SK-N-SH (cell line): ENCODE results near the gene GABRD. TPM values are rescaled to one million over a fixed set of nuclear protein-coding genes. Genes with fewer than 3 reads are reported as not detected.

Experiments used
- CTCF ChIA-PET: fragments of 300-600, 350-600 bp; formaldehyde crosslinking; extraction: SDS; loops from one replicate; lab custom pipeline; 2021; lab: Yijun Ruan, JAX
- POLR2A ChIA-PET: fragments of 350-600 bp; sonication (Branson Sonifier 250); formaldehyde crosslinking; extraction: SDS; loops from one replicate; lab custom pipeline; 2020; ENCODE audit warnings: antibody characterized with exemption, inconsistent platforms; lab: Yijun Ruan, JAX
- DNase-seq: peaks from one replicate; pipeline ENCODE4 v3.0.0; 2012
- H2AFZ ChIP-seq: fragments of 200-600 bp; sonication (generic); 2 replicates; pipeline ENCODE4 v1.8.1; 2016; ENCODE audit warnings: antibody characterized with exemption, mild to moderate bottlenecking, low read depth
- H3F3A ChIP-seq: fragments of 200-600 bp; sonication (generic); replicated peaks from 2 replicates; pipeline ENCODE3; 2016; ENCODE audit warnings: antibody characterized with exemption, mild to moderate bottlenecking; ENCODE audit not compliant: insufficient read depth
- H3K27ac ChIP-seq, 2 experiments: fragments of 200-500 bp in 1 of 2; fragments of 200-600 bp in 1 of 2; sonication (Bioruptor generic) in 1 of 2; sonication (generic), shearing (Covaris generic) in 1 of 2; 2 replicates each; pipeline versions ENCODE4 v1.5.1 to v1.6.1; 2014 to 2016; ENCODE audit warnings: low read depth in 2 of 2, inconsistent platforms in 1 of 2, low read length in 1 of 2, mild to moderate bottlenecking in 1 of 2, mixed read lengths in 1 of 2
- H3K27me3 ChIP-seq: fragments of 200-600 bp; sonication (generic), shearing (Covaris generic); 2 replicates; pipeline ENCODE4 v1.6.1; 2016; ENCODE audit warnings: mixed run types; ENCODE audit not compliant: insufficient read depth
- H3K36me3 ChIP-seq, 2 experiments: fragments of 200-500 bp in 1 of 2; fragments of 200-600 bp in 1 of 2; sonication (Bioruptor generic) in 1 of 2; sonication (generic) in 1 of 2; replicated peaks in 1 of 2; 2 replicates each; pipeline versions ENCODE3 to v1.5.1; 2014 to 2016; ENCODE audit warnings: low read length in 1 of 2, mild to moderate bottlenecking in 1 of 2; ENCODE audit not compliant: insufficient read depth in 2 of 2, control insufficient read depth in 1 of 2
- H3K4me1 ChIP-seq, 2 experiments: fragments of 200-500 bp in 1 of 2; fragments of 200-600 bp in 1 of 2; sonication (Bioruptor generic) in 1 of 2; sonication (generic), shearing (Covaris generic) in 1 of 2; 2 replicates each; pipeline versions ENCODE4 v1.5.1 to v1.6.1; 2014 to 2016; ENCODE audit warnings: low read depth in 1 of 2, low read length in 1 of 2, mixed run types in 1 of 2; ENCODE audit not compliant: insufficient read depth in 2 of 2, control insufficient read depth in 1 of 2
- H3K4me2 ChIP-seq: fragments of 200-600 bp; sonication (generic), shearing (Covaris generic); 2 replicates; pipeline ENCODE4 v1.6.1; 2017; ENCODE audit warnings: mixed run types
- H3K4me3 ChIP-seq, 2 experiments: fragments of 200-500 bp in 1 of 2; fragments of 200-600 bp in 1 of 2; sonication (Bioruptor generic) in 1 of 2; sonication (generic), shearing (Covaris generic) in 1 of 2; 2 replicates each; pipeline versions ENCODE4 v1.5.1 to v1.8.1; 2014 to 2016; ENCODE audit warnings: low read depth in 2 of 2, inconsistent platforms in 1 of 2, low read length in 1 of 2, mild to moderate bottlenecking in 1 of 2, mixed read lengths in 1 of 2, moderate library complexity in 1 of 2
- H3K79me2 ChIP-seq: fragments of 200-600 bp; sonication (generic); 2 replicates; pipeline ENCODE4 v1.8.1; 2017; ENCODE audit warnings: mild to moderate bottlenecking; ENCODE audit not compliant: insufficient read depth
- H3K9ac ChIP-seq: fragments of 200-600 bp; sonication (generic); 2 replicates; pipeline ENCODE4 v1.6.1; 2017; ENCODE audit warnings: mixed run types
- H3K9me2 ChIP-seq: fragments of 200-600 bp; sonication (generic); 2 replicates; pipeline ENCODE4 v1.6.1; 2017; ENCODE audit warnings: mixed run types
- H3K9me3 ChIP-seq: fragments of 200-600 bp; sonication (generic); 2 replicates; pipeline ENCODE4 v1.6.1; 2017; ENCODE audit warnings: mixed run types, mild to moderate bottlenecking, moderate library complexity
- H4K20me1 ChIP-seq: fragments of 200-600 bp; sonication (generic); 2 replicates; pipeline ENCODE4 v1.6.1; 2017; ENCODE audit warnings: mild to moderate bottlenecking, mixed run types; ENCODE audit not compliant: insufficient read depth
- EZH2phosphoT487 ChIP-seq: fragments of 200-600 bp; sonication (generic); IDR thresholded peaks from 2 replicates; pipeline ENCODE4 v1.6.1; 2017; ENCODE audit warnings: low read depth, mixed run types, mild to moderate bottlenecking, antibody characterized with exemption, moderate library complexity, borderline replicate concordance
- FOSL2 ChIP-seq: IDR thresholded peaks from 2 replicates; pipeline ENCODE4 v1.4.0; 2012; ENCODE audit warnings: low read depth, mild to moderate bottlenecking, moderate library complexity, borderline replicate concordance
- FOXM1 ChIP-seq: IDR thresholded peaks from 2 replicates; pipeline ENCODE4 v1.4.0; 2012; ENCODE audit warnings: low read depth, mild to moderate bottlenecking
- MXI1 ChIP-seq: IDR thresholded peaks from 2 replicates; pipeline ENCODE4 v1.6.1; 2012; ENCODE audit warnings: mild to moderate bottlenecking, low read depth, low read length, improper control_type of control experiment
- RCOR1 ChIP-seq: fragments of 150-350 bp; IDR thresholded peaks from 2 replicates; pipeline ENCODE4 v1.6.1; 2017; ENCODE audit warnings: antibody characterized with exemption, low read length
- TAF1 ChIP-seq: IDR thresholded peaks from 2 replicates; pipeline ENCODE4 v1.6.1; 2012; ENCODE audit warnings: low read depth, mild to moderate bottlenecking, low read length, moderate library complexity, borderline replicate concordance
- TCF12 ChIP-seq: IDR thresholded peaks from 2 replicates; pipeline ENCODE4 v1.4.0; 2012
- TEAD4 ChIP-seq: IDR thresholded peaks from 2 replicates; pipeline ENCODE4 v1.4.0; 2012; ENCODE audit warnings: mild to moderate bottlenecking, borderline replicate concordance; ENCODE audit not compliant: insufficient read depth
- WGBS: methylation state at CpG from one replicate; pipeline ENCODE4 v1.1.6; 2017; ENCODE audit warnings: low lambda C conversion rate; 5-methylcytosine and 5-hydroxymethylcytosine counted together
- polyA plus RNA-seq, 3 experiments: library from polyadenylated mRNA; depleted of rRNA; stranded (reverse); fragments of >200 nt; gene quantifications; 2 replicates each; pipeline ENCODE4 v1.2.3, GENCODE V29; 2012
- TF ChIP-seq, protein P1 (sequence below): fragments of 150-350 bp; IDR thresholded peaks from 2 replicates; pipeline ENCODE4 v1.6.1; 2016; ENCODE audit warnings: mild to moderate bottlenecking, low read depth, low read length
- TF ChIP-seq, protein P2 (sequence below): fragments of 200-600 bp; sonication (generic); IDR thresholded peaks from 2 replicates; pipeline ENCODE4 v1.6.1; 2017; ENCODE audit warnings: antibody characterized with exemption, mild to moderate bottlenecking, moderate library complexity

GABRD gene, protein sequence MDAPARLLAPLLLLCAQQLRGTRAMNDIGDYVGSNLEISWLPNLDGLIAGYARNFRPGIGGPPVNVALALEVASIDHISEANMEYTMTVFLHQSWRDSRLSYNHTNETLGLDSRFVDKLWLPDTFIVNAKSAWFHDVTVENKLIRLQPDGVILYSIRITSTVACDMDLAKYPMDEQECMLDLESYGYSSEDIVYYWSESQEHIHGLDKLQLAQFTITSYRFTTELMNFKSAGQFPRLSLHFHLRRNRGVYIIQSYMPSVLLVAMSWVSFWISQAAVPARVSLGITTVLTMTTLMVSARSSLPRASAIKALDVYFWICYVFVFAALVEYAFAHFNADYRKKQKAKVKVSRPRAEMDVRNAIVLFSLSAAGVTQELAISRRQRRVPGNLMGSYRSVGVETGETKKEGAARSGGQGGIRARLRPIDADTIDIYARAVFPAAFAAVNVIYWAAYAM
- polyA plus RNA-seq (2012; rRNA removed): 0.07 and 0.10 TPM in 2 replicates
- 0.08 and 0.22 TPM in 2 replicates for polyA plus RNA-seq (2012; cell fraction: cytosol; rRNA removed)
- 0.11 and 0.12 TPM in 2 replicates for polyA plus RNA-seq (2012; cell fraction: nucleus; rRNA removed)

DNA sequence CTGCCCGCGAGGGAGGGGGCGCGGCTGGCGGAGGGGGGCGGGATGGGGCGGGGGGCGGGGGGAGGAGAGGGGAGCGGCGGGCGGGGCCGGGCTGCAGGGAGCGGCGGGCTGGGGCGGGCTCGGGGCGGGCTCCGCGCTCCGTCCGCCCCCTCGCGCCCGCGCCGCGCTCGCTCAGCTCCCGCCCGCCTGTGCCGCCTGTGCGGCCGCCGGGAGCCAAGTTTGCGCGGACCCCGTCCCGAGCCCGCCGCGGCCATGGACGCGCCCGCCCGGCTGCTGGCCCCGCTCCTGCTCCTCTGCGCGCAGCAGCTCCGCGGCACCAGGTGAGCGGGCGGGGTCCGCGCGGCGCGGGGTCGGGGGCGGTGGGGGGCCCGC is at the start of gene GABRD:
TSS of gene GABRD (plus strand) at position 174 of the 372 bp plus-strand sequence. CDS start at position 253, 79 bp downstream.
- DNase-seq: peak; percentile 94
- ChIA-PET CTCF (interaction anchor here (0.7 to 7.1 kb wide), 8 partner anchors 12 to 113 kb away, joined by 3 to 63 read pairs (median 4); no protein-coding TSS in a partner anchor), POLR2A (interaction anchor here (1.1 kb wide), 1 partner anchor 13 kb away, joined by 6 read pairs; no protein-coding TSS in a partner anchor)
- Histone ChIP-seq H4K20me1 (no peaks in the 10 kb centered on the region), H3K9me3 (no peaks in the 10 kb centered on the region), H2AFZ (no peak within 1 kb of the TSS), H3K4me2 (no peak within 1 kb of the TSS), H3K36me3 (no peaks in the 10 kb centered on the region), H3K4me3 (peak within 1 kb of the TSS in 1 of 2 experiments; percentile 33; a peak in 2 of 4 replicates), H3F3A (no peaks in the 10 kb centered on the region), H3K4me1 (no peaks in the 10 kb centered on the region; a peak in 1 of 4 replicates), H3K27ac (no peak within 1 kb of the TSS), H3K27me3 (peaks cover 12% of the 10 kb centered on the region; the same call in 1 of the 2 replicates), H3K9ac (no peak within 1 kb of the TSS), H3K9me2 (no peaks in the 10 kb centered on the region), H3K79me2 (no peaks in the 10 kb centered on the region)
- no peak for TF ChIP-seq FOSL2
- WGBS: 13% methylated on average over 7 of the region's 60 CpGs

DNA sequence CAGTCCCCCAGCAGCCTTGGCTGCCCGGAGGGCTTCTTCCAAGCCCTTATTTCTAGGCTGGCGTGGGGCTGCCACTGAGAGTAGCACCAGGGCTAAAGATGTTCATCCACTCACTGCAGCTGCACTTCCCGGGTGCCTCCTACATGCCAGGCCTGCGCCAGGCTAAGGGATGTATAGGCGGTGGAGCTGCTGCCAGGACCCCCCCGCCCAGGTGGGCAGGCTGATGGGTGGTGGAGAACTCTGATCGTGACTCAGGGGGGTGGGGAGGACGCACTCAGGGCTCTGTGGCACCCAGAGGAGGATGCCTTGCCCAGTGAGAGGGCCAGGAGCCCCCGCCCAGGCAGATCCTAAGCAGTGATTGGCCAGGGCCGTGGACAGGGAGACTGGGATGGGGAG is 49.6 kb upstream of the GABRD start:
- H4K20me1 ChIP-seq: no peaks in the 10 kb centered on the region
- H3K27me3 ChIP-seq: no peaks in the 10 kb centered on the region
- H3K79me2 ChIP-seq: no peaks in the 10 kb centered on the region
- WGBS: 45% methylated on average over 2 of the region's 10 CpGs
- H3K4me1 ChIP-seq: no peaks in the 10 kb centered on the region
- H3K9me2 ChIP-seq: no peaks in the 10 kb centered on the region
- ChIA-PET CTCF (interaction anchor here (1.1 to 6.7 kb wide), 4 partner anchors 10 to 76 kb away, joined by 3 to 50 read pairs (median 12); no protein-coding TSS in a partner anchor), POLR2A (no interaction called here)
- H3K27ac ChIP-seq: no peak overlapping the region
- H3K9ac ChIP-seq: no peak overlapping the region
- H3F3A ChIP-seq: no peaks in the 10 kb centered on the region
- H3K4me3 ChIP-seq: no peak overlapping the region
- no peak overlapping the region for H2AFZ ChIP-seq
- TF ChIP-seq TAF1 (no peak), EZH2phosphoT487 (no peak), MXI1 (no peak), RCOR1 (no peak), TCF12 (no peak), TEAD4 (no peak), FOXM1 (no peak)
- TF ChIP-seq, protein P1, sequence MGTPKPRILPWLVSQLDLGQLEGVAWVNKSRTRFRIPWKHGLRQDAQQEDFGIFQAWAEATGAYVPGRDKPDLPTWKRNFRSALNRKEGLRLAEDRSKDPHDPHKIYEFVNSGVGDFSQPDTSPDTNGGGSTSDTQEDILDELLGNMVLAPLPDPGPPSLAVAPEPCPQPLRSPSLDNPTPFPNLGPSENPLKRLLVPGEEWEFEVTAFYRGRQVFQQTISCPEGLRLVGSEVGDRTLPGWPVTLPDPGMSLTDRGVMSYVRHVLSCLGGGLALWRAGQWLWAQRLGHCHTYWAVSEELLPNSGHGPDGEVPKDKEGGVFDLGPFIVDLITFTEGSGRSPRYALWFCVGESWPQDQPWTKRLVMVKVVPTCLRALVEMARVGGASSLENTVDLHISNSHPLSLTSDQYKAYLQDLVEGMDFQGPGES: no peak
- TF ChIP-seq, protein P2, sequence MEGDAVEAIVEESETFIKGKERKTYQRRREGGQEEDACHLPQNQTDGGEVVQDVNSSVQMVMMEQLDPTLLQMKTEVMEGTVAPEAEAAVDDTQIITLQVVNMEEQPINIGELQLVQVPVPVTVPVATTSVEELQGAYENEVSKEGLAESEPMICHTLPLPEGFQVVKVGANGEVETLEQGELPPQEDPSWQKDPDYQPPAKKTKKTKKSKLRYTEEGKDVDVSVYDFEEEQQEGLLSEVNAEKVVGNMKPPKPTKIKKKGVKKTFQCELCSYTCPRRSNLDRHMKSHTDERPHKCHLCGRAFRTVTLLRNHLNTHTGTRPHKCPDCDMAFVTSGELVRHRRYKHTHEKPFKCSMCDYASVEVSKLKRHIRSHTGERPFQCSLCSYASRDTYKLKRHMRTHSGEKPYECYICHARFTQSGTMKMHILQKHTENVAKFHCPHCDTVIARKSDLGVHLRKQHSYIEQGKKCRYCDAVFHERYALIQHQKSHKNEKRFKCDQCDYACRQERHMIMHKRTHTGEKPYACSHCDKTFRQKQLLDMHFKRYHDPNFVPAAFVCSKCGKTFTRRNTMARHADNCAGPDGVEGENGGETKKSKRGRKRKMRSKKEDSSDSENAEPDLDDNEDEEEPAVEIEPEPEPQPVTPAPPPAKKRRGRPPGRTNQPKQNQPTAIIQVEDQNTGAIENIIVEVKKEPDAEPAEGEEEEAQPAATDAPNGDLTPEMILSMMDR: no peak
- no peaks in the 10 kb centered on the region for H3K36me3 ChIP-seq
- no peak overlapping the region for H3K4me2 ChIP-seq
- no peaks in the 10 kb centered on the region for H3K9me3 ChIP-seq
- no peak for DNase-seq
